NCI-H2029 (cell line): Measurements from ENCODE around the gene BCR.
"Not testable (repeated sequence)": the region's sequence is repeated elsewhere in the genome, so short reads cannot be mapped to it uniquely, and the experiment has no call there.

ENCODE experiments used
- DNase-seq: peaks from one replicate; lab custom pipeline; 2025; lab: John Stamatoyannopoulos, UW

The BCR gene

DNA sequence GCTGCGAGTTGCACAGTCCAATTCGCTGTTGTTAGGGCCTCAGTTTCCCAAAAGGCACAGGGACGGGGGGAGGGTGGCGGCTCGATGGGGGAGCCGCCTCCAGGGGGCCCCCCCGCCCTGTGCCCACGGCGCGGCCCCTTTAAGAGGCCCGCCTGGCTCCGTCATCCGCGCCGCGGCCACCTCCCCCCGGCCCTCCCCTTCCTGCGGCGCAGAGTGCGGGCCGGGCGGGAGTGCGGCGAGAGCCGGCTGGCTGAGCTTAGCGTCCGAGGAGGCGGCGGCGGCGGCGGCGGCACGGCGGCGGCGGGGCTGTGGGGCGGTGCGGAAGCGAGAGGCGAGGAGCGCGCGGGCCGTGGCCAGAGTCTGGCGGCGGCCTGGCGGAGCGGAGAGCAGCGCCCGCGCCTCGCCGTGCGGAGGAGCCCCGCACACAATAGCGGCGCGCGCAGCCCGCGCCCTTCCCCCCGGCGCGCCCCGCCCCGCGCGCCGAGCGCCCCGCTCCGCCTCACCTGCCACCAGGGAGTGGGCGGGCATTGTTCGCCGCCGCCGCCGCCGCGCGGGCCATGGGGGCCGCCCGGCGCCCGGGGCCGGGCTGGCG lies at the start of gene BCR:
TSS of gene BCR (plus strand) at position 209 of the 592 bp plus-strand sequence. CDS start 452 bp downstream, outside the sequence.
- DNase-seq = peak; percentile 45

- DNase-seq = no peak
Measured at GRCh38 chr22:23130697-23131096, 49.6 kb upstream of the BCR start.

DNA sequence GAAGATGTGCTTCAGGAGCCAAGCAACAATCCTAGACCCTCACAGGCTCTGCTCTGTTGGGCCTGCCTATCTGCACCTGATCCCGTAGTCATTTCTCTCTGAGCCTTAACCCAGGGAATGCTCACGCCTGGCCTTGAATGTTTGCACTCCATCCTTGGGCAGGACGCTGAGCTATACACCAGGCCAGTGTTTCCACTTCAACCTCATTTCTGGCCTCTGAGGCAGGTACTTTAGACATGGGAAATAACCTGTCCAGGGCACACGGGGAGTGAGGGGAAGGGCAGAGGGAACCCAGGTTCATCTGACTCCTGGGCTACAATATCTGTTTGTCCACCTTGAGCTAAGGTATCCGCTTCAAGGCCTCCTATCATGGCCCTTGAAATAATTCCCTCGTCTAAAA lies 48.4 kb upstream of the BCR start:
- no peak for DNase-seq

DNA sequence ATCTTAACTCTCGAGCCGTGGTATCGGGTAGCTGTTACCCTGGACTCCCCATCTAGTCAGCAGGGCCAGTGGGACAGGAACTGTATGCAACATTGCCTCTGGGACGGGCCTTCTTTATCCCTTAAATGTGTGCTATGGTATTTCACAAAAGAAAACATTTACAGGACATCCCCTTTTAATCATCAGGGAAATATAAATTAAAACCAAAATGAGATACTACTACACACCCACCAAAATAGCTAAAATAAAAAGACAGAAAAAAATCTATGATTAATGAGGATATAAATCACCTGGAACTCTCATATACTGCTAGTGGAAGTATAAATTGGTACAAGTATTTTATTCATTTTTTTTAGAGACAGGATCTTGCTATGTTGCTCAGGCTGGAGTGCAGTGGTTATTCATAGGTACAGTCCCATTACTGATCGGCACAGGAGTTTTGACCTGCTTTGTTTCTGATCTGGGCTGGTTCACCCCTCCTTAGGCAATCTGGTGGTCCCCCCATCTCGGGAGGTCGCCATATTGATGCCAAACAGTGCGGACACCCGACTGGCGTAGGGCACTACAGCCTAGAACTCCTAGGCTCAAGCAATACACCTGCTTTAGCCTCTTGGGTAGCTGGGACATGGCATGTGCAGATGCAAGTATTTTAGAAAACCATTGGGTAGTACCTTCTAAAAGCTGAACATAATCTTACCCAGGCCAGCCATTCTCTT lies 47.8 kb upstream of the BCR start:
- DNase-seq = no peak

GRCh38 chr22:23133922-23134321 lies 46.4 kb upstream of the BCR start:
- DNase-seq = no peak

DNA sequence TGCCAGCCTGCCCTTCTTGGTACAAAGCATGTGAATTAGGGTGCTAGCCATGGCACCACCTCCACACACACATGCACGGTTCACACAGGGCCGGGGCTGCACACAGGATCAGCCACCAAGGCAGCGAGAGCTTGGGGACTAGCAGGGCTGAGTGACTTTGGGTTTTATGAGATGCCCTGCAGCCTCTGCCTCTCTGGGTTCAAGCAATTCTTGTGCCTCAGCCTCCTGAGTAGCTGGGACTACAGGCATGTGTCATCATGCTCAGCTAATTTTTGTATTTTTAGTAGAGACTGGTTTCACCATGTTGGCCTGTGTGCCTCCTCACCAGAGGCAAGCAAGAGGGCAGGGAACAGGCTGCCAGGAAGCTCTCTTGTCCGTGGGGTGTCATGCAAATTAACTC lies 43.3 kb upstream of the BCR start:
- not testable (repeated sequence) for DNase-seq

GRCh38 chr22:23137468-23137867 lies 42.8 kb upstream of the BCR start:
- no peak for DNase-seq

DNA sequence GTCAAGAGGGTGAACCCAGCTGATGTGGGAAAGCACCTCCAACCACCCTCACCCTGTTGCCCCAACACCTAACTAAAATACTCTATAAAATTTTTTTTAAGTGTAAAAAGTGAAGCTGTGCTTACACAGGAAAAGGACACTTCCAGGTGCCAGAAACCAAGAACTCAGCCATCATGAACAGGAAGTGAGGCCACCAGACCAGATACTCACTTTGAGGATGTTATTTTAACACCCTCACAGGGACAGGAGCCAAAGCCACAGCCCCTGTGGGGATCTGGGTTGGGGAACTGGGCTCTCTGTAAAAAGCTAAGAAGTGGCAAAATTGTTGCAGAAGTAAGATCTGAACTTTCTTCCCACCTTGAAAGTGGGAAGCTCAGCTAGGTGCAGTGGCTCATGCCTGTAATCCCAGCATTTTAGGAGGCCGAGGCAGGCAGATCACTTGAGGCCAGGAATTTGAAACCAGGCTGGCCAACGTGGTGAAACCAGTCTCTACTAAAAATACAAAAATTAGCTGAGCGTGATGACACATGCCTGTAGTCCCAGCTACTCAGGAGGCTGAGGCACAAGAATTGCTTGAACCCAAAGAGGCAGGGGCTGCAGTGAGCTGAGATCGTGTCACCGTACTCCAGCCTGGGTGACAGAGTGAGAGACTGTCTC lies 42.3 kb upstream of the BCR start:
- peak; percentile 25 for DNase-seq

DNA sequence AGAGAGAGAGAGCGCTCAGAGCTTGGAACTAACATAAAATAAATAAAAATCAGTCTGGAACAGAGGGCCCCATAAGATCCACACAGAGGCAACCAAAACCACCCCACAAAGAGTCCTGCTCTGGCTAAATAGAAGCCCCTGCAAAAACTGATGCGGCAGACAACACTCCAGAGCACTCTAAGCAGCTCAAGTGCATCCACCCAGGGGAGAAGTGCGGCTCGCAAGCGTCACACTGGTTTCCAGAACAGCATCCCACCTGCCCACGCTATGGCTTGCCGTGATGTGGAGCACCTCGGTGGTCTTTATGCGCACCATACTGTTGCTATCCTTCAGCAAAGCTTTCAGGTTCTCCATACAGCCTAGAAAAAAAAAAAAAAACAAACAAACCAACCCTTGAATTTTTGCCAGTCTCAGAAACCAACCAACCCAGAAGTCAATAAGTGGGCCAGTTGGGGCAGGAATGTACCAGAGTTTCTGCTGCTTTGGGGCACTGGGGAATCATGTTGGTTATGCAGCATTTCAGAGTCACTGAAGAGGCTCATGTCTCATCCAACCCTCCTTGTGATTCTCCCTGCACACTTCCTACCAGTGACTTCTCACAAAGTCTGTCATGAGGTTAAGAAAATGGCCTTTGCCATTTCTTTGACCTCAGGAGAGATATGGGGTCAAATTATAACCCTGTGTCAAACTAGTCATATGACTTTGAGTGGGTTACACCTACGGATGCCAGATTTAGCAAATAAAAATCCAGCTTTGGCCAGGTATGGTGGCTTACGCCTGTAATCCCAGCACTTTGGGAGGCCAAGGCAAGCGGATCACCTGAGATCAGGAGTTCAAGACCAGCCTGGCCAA lies 41.5 kb upstream of the BCR start:
- no peak for DNase-seq

GRCh38 chr22:23140385-23140784 lies 39.9 kb upstream of the BCR start:
- no peak for DNase-seq

DNA sequence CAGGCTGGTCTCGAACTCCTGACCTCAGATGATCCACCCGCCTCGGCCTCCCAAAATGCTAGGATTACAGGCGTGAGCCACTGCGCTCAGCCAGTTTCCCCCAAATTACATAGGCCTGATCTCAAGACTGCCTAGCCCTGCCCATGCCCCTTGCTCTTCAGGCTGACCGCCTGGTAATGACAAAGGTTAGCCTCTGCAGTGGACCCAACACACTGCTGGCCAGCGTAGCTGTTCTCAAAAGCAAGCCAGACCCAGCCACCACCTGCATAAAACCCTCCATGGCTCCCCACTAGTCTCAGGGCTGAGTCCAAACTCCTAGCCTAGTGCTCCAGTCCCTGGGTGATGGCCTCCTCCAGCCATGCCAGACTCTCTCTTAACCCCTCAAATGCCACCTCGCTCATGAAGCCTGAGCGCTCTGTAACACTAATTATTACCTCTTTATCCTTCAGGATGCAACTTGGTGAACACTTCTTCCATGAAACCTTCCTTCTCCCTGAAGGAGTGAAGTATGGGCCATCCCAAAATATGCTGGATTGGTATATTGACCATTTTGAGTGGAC lies 37.7 kb upstream of the BCR start:
- no peak for DNase-seq

- DNase-seq = no peak
Measured at GRCh38 chr22:23143119-23143518, 37.2 kb upstream of the BCR start.

- DNase-seq = no peak
Measured at GRCh38 chr22:23144432-23144831, 35.9 kb upstream of the BCR start.

GRCh38 chr22:23144932-23145877 lies 35.1 kb upstream of the BCR start, which contains the start of gene RAB36:
RAB36 (plus strand) TSS chr22:23145477; CDS start chr22:23146617, 1,140 bp downstream.
- peak; percentile 99 for DNase-seq

GRCh38 chr22:23145878-23146470 lies 34.3 kb upstream of the BCR start:
- no peak for DNase-seq

- no peak for DNase-seq
Measured at GRCh38 chr22:23146478-23147205, 33.7 kb upstream of the BCR start.

DNA sequence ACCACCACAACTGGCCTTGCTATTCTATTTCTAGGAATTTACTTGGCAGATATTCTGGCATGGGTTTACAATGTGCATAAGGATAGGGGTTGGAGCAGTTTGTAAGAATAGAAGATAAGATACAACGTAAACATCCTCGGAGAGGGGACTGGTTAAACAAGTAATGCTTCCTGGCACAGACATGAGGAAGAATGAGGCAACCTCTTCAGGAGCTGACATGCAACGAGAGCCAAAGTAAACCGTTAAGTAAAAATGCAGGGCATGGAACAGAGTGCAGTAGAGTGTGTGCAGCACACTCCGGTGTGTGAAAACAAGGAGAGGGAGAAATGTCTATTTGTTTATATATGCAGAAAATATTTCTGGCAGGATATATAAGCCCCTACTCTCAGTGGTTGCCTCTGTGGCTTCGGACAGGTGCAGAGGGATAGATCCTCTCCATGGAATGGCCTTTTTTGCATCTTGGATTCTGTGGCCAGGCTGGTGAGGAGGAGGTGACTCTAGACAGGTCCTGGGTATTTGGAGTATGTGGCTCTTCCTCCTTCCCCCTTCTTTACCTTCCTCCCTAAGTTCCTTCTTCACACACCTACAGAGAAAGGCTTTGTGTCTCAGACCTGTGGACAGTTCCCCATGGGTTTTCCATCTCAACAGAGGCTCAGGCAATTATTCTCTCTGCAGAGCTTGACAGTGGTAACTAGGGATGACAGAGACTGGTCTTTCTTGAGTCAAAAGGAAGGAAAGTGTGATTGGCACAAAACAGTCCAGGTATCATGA lies 32.5 kb upstream of the BCR start:
- peak; percentile 91 for DNase-seq

DNA sequence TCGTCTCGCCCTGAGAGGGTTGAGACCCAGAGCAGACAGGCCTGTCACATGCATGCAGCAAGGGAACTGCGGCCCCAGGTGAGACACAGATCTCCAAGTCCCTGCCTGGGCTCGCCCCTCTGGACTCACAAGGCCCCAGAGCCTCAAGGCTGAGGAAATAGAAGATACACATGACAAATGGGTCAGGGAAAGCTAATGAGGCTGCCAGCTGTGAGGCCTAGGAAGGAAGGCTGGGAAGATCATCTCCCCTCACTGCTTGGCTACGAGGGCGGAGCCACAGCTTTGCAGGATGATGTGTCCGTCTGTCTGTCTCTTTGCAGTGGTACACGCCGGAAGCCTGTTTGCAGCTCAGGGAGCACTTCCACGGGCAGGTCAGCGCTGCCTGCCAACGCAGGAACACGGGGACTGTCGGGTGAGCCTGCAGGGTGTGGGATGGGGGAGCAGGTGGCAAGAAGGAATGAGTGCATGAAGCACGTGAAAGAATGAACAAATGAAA lies 30.5 kb upstream of the BCR start:
- DNase-seq = no peak

DNA sequence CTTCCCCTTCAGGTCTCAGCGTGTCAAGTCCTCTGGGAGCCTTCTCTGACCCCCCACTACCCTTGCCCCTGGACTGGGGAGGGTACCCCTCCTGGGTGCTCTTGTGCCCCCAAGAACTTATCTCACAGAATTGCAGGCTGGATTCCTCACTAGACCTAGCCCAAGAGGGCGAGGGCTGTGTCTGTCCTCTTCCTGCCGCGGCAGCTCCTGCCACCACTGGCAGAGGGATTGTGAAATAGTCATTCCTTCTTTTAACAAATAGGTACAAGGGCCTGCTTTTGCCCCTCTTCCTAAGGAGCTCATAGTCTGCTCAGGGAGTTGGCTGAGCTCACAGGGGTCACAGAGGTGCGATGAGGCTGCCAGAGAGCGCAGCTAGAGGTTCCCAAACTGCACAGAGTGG lies 29.5 kb upstream of the BCR start:
- DNase-seq = no peak
